GM18520 (cell line): ENCODE data around the gene NBAS.
"Not testable (repeated sequence)": the region's sequence is repeated elsewhere in the genome, so short reads cannot be mapped to it uniquely, and the experiment has no call there.

ENCODE experiments used
- ATAC-seq: cut with Tn5 transposase; IDR thresholded peaks from one replicate; pipeline ENCODE4 v1.9.1; 2021; ENCODE audit not compliant: unreplicated experiment

The NBAS gene

DNA sequence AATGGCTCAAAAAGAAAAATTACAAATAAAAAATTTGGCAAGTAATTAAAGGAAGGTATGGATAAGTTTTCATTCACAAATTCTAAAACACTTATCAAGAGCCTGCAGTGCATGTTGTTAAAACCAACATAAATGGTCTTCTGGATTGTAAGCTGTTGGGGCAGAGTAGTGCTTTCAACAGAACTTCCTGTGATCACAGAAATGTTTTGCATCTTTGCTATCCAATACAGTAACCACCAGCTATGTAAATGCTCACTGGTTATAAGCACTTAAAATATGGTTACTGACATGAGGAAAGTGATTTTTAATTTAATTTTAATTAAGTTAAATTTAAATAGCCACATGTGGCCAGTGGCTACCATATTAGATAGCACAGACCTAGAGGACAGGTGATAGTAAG is 133.1 kb downstream of the NBAS start:
- peak; percentile 56 for ATAC-seq

DNA sequence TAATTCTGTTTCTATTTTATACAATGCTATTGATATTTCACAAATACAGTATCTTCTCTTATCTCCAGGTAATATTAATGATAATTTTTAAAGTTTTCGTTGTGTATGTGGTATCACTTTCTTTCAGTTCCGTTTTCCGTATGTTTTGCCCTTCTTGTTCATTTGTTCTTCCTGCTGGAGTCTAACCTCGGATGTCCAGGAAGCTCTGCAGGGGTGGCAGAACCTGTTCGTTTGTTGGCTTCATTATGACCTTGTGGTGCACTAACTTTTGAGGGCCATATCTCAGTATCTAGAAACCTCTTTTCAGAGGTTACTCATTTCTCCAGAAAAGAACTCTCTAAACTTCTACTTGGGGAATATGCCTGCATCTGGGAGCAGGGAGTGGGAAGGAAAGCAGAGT is 134.5 kb downstream of the NBAS start:
- ATAC-seq: no peak

- no peak for ATAC-seq
These were observed 135.4 kb downstream of the NBAS start for GRCh38 chr2:15425712-15426111.

- no peak for ATAC-seq
These were observed 139.4 kb downstream of the NBAS start for GRCh38 chr2:15421753-15422152.

DNA sequence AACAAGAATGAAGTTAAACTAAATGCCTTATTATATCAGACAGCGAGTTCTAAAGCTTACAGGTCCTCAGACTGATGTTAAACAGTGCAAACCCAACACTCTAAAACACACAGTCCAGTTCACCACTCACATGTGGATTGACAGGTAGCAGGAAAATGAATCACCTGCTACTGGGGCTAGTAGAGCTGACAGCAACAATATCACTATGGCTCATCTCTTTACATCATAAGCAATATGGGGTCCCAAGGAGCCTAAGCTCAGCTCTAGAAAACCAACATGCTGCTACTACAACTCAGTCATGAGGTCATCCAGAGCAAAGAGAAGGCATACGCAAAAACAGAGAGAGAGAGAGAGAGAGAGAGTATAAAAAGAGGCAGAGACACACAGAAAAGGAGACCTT is 145.4 kb downstream of the NBAS start:
- ATAC-seq: no peak

DNA sequence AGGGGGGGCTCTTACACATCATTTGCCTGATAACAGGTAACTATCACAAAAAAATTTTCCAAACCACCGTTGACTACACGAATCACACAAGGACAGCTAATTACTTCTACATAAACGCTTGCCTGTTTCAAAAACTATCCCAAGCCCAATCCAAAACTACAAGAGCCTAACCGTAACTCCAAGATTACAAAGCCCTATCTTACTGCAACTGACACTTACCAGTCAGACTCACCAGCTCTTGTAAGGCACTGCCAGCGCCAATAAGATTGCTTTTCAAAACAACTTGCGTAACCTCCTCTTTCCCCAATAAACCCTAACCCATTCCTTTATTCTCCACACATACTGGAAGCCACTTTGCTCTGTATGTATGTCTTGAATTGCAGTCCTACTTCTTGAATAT is 148.4 kb downstream of the NBAS start:
- ATAC-seq: no peak

DNA sequence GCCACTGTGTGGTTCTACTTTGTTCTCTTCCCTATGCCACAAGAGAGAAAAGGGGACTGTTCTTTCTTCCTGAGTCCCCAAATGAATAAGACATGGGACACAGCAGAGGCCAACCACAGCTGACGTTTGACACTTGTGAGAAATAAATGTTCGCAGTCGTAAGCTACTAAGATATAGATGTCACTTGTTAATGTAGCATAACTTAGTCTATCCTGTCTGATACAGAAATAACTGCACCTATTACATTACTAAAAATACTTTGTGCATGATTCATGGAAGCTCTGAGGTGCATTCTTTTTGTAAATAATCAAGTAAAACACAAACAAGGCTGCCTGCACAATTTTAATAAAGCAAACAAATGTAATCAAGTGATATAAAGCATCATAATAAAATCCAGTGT is 148.8 kb downstream of the NBAS start:
- no peak for ATAC-seq

GRCh38 chr2:15410884-15411283 is 150.2 kb downstream of the NBAS start:
- no peak for ATAC-seq

GRCh38 chr2:15408759-15409158 is 152.4 kb downstream of the NBAS start:
- ATAC-seq: no peak

- no peak for ATAC-seq
These were observed 153.5 kb downstream of the NBAS start for GRCh38 chr2:15407666-15408065.

DNA sequence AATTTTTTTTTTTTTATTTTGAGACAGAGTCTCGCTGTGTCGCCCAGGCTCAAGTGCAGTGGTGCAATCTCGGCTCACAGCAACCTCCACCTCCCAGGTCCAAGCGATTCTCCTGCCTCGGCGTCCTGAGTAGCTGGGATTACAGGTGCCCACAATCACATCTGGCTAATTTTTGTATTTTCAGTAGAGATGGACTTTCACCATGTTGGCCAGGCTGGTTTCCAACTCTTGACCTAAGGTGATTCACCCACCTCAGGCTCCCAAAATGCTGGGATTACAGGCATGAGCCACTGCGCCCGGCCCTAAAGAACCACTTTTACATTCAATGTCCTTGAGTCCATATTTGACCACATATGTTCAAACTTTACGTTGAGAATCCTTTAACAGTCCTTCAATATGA is 156.6 kb downstream of the NBAS start:
- ATAC-seq: not testable (repeated sequence)

DNA sequence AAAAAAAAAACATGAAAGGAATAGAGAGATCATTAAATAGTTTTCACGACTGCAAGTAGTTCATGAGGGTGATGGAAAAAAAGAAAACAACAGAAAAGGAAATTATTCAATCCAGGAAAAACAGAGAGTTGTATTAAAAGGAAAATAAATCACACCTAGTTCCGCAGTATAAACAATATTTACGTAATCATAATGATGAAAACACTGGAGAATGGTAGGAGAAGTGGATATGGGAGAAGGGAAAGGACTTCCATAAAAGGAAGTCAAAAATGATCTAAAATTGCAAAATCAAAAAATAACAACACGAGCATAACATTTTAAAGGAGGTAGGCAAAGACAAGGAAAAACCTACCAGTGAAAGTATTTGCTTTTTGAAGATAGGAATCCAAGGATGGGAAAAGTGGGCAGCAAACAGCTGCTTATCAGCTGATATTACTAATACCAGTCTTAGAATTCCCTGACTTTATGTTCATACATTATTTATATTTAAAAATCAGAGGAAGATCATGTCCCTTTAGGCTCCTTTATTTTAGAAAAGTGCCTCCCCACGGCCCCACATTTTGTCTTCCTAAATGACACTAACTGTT is 160.8 kb downstream of the NBAS start:
- ATAC-seq: no peak

- no peak for ATAC-seq
These were observed 161.9 kb downstream of the NBAS start for GRCh38 chr2:15399241-15399640.

DNA sequence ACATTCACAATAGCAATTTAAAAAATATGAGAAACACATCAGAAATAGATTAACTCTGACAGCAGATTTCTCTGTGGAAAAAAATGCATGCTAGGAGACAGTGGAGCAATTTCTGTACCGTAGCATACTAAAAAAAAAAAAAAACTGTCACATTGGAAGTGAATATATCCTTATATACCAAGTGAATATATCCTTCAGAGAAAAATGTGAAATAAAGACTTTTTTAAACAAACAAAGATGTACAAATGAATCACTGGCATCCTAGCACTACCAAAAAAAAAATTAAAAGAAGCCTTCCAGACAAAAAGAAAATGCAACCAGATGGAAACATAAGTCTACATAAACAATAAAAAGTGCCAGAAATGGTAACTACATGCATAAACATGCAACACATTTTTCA is 169.4 kb downstream of the NBAS start:
- no peak for ATAC-seq

DNA sequence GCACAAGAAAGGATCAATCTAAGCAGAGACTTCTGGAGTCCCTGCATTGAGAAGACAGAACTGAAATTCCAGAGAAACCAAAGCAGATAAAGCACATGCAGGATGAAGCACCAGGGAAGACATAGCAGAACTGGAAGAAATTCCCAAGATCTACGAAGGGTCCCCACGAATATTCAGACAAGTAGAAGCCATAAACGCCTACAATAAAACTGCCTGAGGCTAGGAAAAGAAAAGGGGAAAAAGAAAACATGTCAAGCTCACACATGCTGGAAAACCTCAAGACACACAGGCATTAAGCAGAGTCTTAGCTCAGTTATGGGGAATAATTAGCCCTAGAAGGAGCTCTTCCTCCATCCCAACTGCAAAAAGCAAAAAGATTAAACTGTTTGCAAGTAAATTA is 171.2 kb downstream of the NBAS start:
- ATAC-seq: no peak

GRCh38 chr2:15389326-15389700 is 171.8 kb downstream of the NBAS start:
- ATAC-seq: no peak

DNA sequence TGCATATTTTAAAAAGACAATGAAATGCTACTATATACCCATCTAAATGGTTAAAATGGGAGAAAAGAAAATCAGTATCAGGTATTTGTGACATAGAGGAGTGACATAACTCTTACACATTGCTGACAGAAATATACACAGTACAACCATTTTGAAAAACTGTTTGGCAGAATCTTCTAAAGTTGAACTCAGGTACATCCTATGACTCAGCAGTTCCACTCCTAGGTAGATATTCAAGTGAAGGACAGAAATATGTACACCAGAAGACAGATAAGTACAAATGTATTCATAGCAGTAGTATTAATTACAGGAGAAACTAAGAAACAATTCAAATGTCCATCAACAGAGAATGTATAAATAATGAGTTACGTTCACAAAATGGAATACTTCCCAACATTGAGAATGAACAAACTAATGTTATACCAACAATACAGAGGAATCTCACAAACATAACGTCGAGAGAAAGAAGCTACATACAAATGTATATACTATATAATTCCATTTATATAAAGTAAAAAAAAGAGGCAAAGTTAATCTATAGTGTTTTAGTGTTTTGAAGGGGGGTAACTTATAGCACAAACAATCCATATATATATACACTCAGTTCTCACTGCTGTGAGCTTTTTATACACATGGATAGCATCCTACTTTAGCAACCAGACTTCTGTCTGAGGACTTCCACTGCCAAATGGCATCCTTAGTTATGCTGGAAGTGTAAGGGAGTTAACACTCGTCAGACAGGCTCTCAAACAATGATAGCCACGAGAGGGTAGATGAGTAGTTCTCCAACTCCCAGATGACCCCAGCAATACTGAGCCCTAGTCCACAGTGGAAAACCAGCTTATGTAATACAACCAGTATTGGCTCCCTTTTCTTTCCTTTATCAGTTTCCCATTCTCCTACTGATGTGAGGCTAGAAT is 172.5 kb downstream of the NBAS start:
- ATAC-seq: no peak

DNA sequence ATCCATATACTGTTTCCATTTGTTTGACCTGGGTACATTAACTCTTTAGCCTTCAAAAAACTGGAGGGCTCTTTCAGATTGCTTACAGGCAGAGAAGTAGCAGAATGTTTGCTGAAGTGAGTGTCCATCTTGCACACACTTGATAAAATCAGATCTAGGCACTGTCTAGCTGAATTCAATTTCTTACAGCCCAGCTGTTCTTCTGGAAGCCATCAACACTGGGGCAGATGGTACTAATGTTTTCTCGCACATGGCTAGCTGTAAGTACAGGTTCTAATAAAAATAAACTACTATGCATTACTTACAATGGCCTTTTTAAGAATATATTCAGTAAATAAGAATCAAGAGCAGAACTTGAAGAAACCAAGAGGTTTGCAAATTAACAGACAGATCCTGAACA is 175.9 kb downstream of the NBAS start:
- ATAC-seq: no peak

GRCh38 chr2:15383695-15384350 is 177.3 kb downstream of the NBAS start:
- no peak for ATAC-seq

- peak; percentile 47 for ATAC-seq
These were observed 182.8 kb downstream of the NBAS start for GRCh38 chr2:15378148-15378908.

DNA sequence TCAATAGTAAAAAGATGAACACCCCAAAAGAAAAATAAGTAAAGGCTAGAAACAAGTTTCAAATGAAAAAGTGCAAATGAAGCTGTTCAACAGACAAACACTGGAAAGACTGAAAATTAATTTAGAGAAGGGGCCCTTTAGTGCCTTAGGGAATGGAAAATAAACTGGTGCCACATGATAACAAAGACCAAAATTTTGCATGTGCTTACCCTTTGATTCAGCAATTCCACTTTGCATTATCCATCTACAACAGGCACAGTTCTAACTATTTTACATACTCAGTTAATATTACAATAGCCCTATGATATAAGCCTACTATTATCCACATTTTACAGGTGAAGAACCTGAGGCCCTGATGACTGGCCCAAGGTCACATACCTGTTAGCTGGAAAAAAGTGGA is 183.9 kb downstream of the NBAS start:
- no peak for ATAC-seq
